HG03066 (cell line): ENCODE measurements around the gene RAB9B.

ENCODE experiments used
- ATAC-seq: cut with Tn5 transposase; IDR thresholded peaks from one replicate; pipeline ENCODE4 v1.9.1; 2021; ENCODE audit warnings: low read depth; ENCODE audit not compliant: unreplicated experiment

The RAB9B gene

DNA sequence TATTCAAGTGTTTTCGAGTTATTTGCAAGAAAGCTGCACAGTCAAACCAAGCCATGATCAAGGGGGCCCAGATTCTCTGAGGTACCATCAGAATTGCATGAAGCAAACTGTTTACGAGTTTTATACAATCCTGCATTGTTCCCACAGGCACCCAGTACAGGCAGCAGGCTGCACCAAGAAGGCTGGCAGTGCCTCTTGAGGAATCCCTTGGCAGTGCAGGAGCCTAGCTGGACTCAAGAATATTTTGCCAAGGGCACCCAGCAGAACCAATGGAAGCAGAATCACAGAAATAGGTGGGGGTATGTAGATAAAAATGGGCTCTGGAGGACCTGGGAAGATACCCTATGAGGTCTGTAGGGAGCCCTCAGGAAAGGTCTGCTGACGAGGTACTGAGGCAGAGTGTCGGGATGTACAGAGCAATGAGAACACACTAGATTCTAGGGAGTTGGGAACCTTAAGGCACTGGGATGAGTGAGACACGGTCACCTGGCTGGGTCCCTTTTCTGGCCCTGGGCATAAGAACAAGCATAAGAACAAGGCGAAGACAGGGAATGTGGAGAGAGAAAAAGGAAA lies 57.9 kb downstream of the RAB9B start:
- no peak for ATAC-seq

DNA sequence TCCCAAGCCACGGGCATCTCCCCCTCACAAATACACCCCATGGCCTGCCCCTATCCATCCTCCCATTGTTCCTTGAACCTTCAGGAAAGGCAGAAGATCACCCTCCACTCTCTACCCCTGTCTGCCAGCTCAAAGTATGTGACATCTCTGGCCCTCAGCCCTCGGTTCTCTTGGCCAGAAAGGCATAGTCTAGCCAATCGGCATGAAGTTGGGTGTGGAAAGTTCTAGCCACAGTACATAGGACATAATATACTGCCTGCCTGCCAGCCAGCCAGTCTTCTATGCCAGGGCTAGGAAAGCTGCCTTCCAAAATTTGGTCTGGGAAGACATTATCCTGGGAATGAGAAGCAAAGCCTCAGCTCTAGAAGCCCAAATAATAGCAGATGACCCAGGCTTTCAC lies 58.6 kb downstream of the RAB9B start:
- ATAC-seq = no peak
